ENCODE data around the gene HSPA1L.

GRCh38 chr6:31830886-31831335, 15.8 kb upstream of the HSPA1L start:
- TF ChIP-seq, protein P1, sequence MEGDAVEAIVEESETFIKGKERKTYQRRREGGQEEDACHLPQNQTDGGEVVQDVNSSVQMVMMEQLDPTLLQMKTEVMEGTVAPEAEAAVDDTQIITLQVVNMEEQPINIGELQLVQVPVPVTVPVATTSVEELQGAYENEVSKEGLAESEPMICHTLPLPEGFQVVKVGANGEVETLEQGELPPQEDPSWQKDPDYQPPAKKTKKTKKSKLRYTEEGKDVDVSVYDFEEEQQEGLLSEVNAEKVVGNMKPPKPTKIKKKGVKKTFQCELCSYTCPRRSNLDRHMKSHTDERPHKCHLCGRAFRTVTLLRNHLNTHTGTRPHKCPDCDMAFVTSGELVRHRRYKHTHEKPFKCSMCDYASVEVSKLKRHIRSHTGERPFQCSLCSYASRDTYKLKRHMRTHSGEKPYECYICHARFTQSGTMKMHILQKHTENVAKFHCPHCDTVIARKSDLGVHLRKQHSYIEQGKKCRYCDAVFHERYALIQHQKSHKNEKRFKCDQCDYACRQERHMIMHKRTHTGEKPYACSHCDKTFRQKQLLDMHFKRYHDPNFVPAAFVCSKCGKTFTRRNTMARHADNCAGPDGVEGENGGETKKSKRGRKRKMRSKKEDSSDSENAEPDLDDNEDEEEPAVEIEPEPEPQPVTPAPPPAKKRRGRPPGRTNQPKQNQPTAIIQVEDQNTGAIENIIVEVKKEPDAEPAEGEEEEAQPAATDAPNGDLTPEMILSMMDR (IDR thresholded peaks at IDR 0.05; ENCODE audit: insufficient read depth, low read length, poor library complexity, severe bottlenecking): no peak
- TF ChIP-seq EZH2phosphoT487 (conservative IDR thresholded peaks at IDR 0.05; ENCODE audit: low read length): no peak
